GM21447 (cell line): ENCODE data around the gene NBPF12.
"Not testable (repeated sequence)": the region's sequence is repeated elsewhere in the genome, so short reads cannot be mapped to it uniquely, and the experiment has no call there.

Experiments used
- ATAC-seq: cut with Tn5 transposase; IDR thresholded peaks from one replicate; pipeline ENCODE4 v1.9.1; 2021; ENCODE audit not compliant: unreplicated experiment

The NBPF12 gene

DNA sequence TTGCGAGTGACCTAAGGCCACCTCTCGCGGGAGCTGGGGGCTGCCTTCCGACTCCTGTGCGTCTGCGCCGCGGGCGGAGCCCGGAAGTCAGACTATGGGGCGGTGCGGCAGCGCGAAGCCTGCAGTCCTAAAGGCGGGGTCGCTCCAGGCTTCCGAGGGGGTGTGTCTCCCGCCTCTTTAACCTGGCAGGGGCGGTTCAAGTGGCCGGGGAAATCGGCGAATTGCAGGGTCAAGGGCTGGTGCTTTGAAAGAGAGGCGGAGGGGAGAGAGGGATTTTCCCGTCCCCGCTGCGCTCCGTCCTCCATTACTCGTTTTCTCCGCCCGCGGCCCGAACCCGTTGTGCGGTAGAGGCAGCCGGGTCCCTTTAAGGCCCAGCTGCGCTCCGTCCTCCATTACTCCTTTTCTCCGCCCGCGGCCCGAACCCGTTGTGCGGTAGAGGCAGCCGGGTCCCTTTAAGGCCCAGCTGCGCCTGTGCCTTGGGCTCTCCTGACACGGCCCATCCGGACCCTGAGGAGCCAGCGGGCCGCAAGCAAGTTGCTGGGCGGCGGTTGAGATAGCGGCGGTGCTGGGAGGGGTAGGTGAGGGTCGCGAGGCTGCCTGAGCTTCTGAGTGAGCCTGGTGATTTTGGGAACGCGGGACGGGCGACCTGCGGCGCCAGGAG lies at the start of gene NBPF12:
Gene NBPF12 (plus strand): TSS at position 83 of the 661 bp plus-strand sequence. CDS start 21,820 bp downstream, outside the sequence.
- ATAC-seq, result peak; percentile 67

- ATAC-seq, result not testable (repeated sequence)
Observed at GRCh38 chr1:146891355-146891754, 46.8 kb upstream of the NBPF12 start.

- not testable (repeated sequence) for ATAC-seq
Observed at GRCh38 chr1:146892331-146892730, 45.8 kb upstream of the NBPF12 start.

DNA sequence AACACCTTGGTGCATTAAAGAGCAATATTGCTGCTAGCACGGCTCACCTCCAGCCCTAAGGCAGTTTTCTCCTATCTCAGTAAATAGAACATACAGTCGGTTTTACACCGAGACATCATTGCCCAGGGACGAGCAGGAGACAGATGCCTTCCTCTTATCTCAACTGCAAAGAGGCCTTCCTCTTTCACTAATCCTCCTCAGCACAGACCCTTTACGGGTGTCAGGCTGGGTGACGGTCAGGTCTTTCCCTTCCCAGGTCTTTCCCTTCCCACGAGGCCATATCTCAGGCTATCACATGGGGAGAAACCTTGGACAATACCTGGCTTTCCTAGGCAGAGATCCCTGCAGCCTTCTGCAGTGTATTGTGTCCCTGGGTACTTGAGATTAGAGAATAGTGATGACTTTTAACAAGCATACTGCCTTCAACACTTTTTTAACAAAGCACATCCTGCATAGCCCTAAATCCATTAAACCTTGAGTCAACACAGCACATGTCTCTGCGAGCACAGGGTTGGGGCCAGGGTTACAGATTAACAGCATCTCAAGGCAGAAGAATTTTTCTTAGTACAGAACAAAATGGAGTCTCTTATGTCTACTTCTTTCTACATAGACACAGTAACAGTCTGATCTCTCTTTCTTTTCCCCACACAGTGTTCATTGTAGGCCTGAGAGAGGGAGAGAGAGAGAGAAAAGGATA lies 30.4 kb upstream of the NBPF12 start:
- not testable (repeated sequence) for ATAC-seq

DNA sequence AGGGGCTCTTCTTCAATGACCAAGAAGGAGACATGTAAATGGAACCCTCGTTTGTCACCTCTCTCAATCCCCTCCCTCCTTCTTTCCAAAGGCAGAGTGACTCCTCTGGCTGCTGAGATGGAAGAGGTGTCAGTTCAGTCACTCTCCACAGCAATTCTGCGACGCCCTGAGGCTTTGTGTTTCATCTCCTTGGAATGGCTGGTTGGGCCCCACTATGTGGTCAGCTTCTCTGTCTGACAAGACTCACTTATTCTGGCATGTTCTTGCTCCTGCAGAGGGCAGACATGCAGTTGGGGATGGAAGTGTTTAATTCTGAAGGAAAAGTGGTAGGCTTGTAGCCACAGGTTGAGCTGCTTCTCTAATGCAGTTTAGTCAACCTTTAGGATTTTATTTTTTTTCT lies 25.1 kb upstream of the NBPF12 start:
- ATAC-seq, result not testable (repeated sequence)

- ATAC-seq, result not testable (repeated sequence)
Observed at GRCh38 chr1:146920811-146921210, 17.3 kb upstream of the NBPF12 start.

DNA sequence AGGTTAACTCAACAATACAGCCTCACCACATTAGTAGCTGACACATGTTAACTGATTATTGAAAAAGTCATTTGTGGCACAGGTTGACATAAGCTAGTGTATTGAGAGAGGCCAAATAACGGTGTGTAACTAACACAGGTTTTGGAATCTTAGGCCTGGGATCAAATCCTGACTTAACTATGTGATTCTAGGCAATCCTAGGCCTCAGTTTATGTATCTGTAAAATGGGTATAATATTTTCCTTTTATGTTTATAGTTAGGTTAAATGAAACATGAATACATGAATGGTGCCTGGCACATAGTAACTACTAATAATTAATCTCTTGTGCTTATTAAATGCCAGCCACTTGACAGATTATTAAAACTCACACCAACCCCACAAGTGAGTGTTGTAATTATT lies 15.5 kb upstream of the NBPF12 start:
- not testable (repeated sequence) for ATAC-seq

DNA sequence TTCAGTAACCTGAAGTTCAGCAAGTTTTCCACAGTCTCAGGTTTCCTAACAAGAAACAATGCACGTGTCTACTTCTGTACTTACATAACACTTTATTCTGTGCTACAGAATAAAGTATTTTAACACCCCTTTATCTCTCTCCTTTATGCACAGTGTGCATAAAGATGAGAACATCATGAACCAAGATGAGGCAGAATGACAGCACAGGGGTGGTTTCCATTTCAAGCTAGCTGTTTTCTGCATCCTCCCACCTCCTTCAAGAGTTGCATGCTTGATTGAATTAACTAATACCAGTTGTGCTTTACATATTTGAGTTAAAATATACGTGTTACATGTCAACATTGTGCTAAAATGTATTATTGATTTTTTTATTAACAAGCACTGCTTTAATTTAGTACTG lies 14.0 kb upstream of the NBPF12 start:
- ATAC-seq, result not testable (repeated sequence)

DNA sequence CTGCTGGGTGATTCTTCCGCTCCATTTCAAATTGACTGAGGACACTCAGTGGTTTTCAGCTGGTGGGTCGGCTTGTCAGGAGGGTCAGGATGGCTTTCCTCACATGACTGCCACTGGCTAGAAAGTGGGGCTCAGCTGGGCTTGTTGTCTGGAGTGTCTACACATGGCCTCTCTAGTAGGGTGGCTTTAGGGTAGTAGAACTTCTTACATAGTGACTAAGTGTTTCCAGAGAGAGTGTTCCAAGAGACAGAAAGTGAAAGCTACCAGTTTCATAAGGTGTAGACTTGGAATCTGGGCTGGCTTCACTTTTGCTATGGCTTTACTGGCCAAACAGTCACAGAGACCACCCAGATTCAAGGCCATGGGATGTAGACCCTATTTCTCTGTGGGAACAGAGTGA lies 11.7 kb upstream of the NBPF12 start:
- not testable (repeated sequence) for ATAC-seq

- not testable (repeated sequence) for ATAC-seq
Observed at GRCh38 chr1:146930225-146930624, 7.9 kb upstream of the NBPF12 start.

- ATAC-seq, result peak; percentile 48
Observed at GRCh38 chr1:146934390-146935223, 3.5 kb upstream of the NBPF12 start.

- not testable (repeated sequence) for ATAC-seq
Observed at GRCh38 chr1:146937462-146937861, 662 bp upstream of the NBPF12 start.

DNA sequence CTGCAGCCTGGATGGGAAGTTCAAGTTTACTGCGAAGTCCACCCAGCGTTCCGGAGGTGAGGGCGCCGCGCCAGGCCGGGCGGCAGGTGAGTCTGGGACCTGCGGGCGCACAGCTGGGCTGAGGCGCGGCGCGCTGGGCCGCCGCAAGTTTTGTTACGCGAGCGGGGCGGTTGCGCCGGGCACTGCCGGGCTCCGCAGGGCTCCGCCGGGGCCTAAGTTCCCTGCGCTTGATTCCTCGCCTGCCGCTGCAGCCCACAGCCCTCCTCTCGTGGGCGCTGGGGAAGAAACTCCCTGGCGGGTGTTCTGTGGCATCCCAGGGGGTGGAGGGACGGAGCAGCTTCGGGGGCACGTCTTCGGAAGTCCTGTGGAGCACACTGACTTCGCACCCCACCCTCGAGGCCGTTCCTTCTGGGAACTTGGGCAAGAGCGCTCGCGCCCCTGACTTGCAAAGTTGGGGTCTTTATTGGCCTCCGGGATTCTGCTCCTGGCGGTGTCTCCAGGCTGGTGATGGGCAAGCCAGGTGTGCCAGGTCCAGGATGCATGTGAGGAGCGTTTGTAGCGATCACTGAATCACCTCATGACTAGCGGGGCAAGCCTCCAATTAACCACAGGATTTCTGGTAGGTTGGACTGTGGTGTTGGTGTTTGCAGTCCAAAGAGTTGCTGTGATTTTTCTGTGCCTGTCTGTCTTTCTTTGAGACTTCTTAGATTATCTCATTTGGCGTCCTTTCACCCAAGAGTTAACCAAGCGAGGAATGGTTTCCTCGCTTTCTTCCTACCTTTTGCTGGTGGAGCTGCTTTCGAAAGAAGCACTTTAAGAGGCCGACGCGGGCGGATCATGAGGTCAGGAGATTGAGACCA lies 1.0 kb downstream of the NBPF12 start:
- peak; percentile 17 for ATAC-seq

DNA sequence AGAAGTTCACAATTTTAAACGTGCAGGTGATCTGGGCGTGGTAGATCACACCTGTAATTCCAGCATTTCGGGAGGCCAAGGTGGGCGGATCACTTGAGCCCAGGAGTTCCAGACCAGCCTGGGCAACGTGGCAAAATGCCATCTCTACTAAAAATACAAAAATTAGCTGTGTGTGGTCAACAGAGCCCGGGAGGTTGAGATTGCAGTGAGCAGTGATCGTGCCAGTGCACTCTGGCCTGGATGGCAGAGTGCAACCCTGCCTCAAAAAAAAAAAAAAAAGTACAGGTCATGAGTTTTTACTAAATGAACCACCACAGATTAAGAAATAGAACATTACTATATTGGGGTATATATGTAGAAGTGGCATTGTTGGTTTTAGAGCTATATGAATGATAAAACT lies 2.2 kb downstream of the NBPF12 start:
- not testable (repeated sequence) for ATAC-seq

- ATAC-seq, result not testable (repeated sequence)
Observed at GRCh38 chr1:146943342-146943886, 5.3 kb downstream of the NBPF12 start.

GRCh38 chr1:146948127-146948526 lies 10.0 kb downstream of the NBPF12 start:
- not testable (repeated sequence) for ATAC-seq

DNA sequence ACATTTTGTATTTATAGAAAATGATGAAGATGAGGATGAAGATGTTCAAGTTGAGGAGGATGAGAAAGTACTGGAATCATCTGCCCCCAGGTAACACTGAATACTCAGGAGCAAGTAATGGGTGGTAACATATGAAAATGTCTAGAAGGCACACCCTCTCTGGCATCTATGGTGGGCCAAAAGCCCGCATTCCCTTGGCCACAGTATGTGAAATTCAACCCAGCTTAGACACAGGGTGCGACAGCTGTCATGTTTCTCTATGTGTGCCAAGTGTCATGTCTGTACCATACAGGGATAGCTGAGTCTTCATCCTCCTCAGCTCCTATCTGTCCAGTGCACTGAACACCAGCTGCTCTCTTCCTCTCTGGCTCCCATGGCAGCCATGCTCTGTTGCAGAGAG lies 26.2 kb downstream of the NBPF12 start:
- ATAC-seq, result not testable (repeated sequence)

GRCh38 chr1:146966351-146966750 lies 28.2 kb downstream of the NBPF12 start:
- not testable (repeated sequence) for ATAC-seq

DNA sequence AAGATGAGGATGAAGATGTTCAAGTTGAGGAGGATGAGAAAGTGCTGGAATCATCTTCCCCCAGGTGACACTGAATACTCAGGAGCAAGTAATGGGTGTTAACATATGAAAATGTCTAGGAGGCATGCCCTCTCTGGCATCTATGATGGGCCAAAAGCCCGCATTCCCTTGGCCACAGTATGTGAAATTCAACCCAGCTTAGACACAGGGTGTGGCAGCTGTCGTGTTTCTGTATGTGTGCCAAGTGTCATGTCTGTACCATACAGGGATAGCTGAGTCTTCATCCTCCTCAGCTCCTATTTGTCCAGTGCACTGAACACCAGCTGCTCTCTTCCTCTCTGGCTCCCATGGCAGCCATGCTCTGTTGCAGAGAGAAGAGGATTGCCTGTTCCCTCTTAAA lies 32.5 kb downstream of the NBPF12 start:
- ATAC-seq, result not testable (repeated sequence)

DNA sequence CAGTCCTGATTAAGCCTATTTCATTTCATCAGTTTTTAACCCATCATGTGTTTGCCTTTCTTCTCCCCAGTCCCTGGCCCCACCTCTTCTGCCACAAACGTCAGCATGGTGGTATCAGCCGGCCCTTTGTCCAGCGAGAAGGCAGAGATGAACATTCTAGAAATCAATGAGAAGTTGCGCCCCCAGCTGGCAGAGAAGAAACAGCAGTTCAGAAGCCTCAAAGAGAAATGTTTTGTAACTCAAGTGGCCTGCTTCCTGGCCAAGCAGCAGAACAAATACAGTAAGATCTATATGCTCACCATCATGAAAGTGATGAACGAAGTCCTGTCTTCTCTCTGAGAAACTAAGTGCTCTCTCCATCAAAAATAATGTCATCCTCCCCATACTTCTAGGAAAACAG lies 34.6 kb downstream of the NBPF12 start:
- not testable (repeated sequence) for ATAC-seq
